ENCODE data around the gene RHOG.

The RHOG gene

GRCh38 chr11:3840870-3841425 is at the start of gene RHOG:
Gene RHOG, minus strand, starts transcription at chr11:3840959. Its CDS starts 12,821 bp downstream, at chr11:3828138.
- Mint-ChIP-seq H3K4me1 (peaks cover 30% of the 10 kb centered on the region), H3K36me3 (ENCODE audit: insufficient read depth) (peaks cover 25% of the 10 kb centered on the region), H3K27ac (ENCODE audit: low read depth) (peak within 1 kb of the TSS; percentile 89), H3K4me3 (peak within 1 kb of the TSS; percentile 88), H3K9me3 (no peaks in the 10 kb centered on the region), H3K27me3 (no peaks in the 10 kb centered on the region)
- ATAC-seq (replicated peaks; ENCODE audit: extremely low read depth, poor library complexity, severe bottlenecking) = peak; percentile 19
- no peak for DNase-seq (ENCODE audit: low spot score in 2 of 2)

DNA sequence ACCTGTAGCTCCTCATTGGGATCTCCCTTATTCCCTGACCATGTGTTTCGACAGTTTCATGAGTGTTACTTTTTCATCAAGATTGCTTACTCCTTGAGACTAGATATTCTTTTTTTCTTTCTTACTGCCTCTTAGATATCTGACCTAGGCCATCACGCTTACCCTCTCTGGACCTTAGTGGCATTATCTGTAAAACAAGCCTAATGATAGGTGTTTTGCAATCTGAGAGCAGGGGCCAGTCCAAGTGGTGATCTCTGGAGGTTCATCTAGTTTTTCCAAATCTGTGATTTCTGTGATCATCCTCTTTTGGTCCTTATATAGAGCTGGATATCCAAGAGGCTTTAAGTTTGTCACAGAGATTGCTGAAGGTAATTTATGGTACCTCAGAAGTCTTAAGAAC is 49.3 kb upstream of the RHOG start:
- Mint-ChIP-seq H3K36me3 (ENCODE audit: insufficient read depth) (peaks cover 2% of the 10 kb centered on the region), H3K27me3 (no peaks in the 10 kb centered on the region), H3K27ac (ENCODE audit: low read depth) (peak overlapping the region; percentile 36), H3K4me3 (no peak overlapping the region), H3K9me3 (no peaks in the 10 kb centered on the region), H3K4me1 (peaks cover 61% of the 10 kb centered on the region)
- ATAC-seq (replicated peaks; ENCODE audit: extremely low read depth, poor library complexity, severe bottlenecking) (no peak), DNase-seq (ENCODE audit: low spot score in 2 of 2) (no peak)

DNA sequence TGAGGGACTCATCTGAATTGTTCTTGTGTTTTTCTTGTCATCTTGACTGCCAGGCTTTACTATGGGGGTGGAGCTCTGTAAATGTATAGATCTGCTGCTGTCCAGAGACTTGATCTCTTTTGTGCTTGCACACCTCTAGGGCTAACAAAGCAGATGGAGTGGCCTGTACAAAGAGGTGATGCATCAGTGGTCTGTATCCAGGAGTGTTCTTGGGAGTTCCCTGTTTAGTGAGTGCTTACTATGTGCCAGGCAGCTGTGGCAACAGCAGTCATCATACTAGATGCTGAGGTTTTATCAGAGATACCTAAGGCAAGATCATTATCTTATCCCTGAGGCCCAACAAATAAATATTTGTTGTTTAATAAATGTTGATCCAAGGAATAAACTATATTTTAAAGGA is 48.1 kb upstream of the RHOG start:
- DNase-seq (ENCODE audit: low spot score in 2 of 2) = no peak
- Mint-ChIP-seq H3K27me3 (no peaks in the 10 kb centered on the region), H3K27ac (ENCODE audit: low read depth) (no peak overlapping the region), H3K4me1 (peaks cover 64% of the 10 kb centered on the region), H3K9me3 (no peaks in the 10 kb centered on the region), H3K36me3 (ENCODE audit: insufficient read depth) (peaks cover 2% of the 10 kb centered on the region), H3K4me3 (no peak overlapping the region)
- no peak for ATAC-seq (replicated peaks; ENCODE audit: extremely low read depth, poor library complexity, severe bottlenecking)

- DNase-seq (ENCODE audit: low spot score in 2 of 2) (no peak), ATAC-seq (replicated peaks; ENCODE audit: extremely low read depth, poor library complexity, severe bottlenecking) (no peak)
- Mint-ChIP-seq H3K36me3 (ENCODE audit: insufficient read depth) (peaks cover 2% of the 10 kb centered on the region), H3K9me3 (no peaks in the 10 kb centered on the region), H3K4me3 (no peak overlapping the region), H3K27ac (ENCODE audit: low read depth) (peak overlapping the region; percentile 59), H3K4me1 (peaks cover 57% of the 10 kb centered on the region), H3K27me3 (no peaks in the 10 kb centered on the region)
Observed at GRCh38 chr11:3886985-3887384, 46.2 kb upstream of the RHOG start.

DNA sequence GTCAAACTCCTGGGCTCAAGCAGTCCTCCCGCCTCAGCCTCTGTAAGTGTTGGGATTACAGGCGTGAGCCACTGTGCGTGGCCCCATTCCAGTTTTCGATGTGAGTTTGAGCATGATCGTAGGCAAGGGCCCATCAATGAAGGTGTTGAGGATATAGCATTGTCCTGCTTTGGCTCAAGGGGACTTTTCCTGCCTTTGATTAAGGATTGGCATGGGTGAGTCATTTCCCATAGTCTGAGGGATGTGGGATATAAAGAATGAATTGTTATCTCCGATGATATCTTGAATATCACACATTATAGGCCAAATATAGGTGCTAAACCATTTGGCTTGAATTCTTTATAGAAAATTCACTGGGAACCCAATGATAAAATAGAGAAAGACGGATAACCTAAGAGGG is 45.1 kb upstream of the RHOG start:
- H3K4me1 Mint-ChIP-seq = peaks cover 60% of the 10 kb centered on the region
- no peaks in the 10 kb centered on the region for H3K9me3 Mint-ChIP-seq
- H3K4me3 Mint-ChIP-seq = no peak overlapping the region
- ATAC-seq (replicated peaks; ENCODE audit: extremely low read depth, poor library complexity, severe bottlenecking) (no peak), DNase-seq (ENCODE audit: low spot score in 2 of 2) (no peak)
- no peaks in the 10 kb centered on the region for H3K27me3 Mint-ChIP-seq
- no peaks in the 10 kb centered on the region for H3K36me3 Mint-ChIP-seq (ENCODE audit: insufficient read depth)
- peak overlapping the region; percentile 59 for H3K27ac Mint-ChIP-seq (ENCODE audit: low read depth)

- Mint-ChIP-seq H3K4me1 (peaks cover 62% of the 10 kb centered on the region), H3K27ac (ENCODE audit: low read depth) (no peak overlapping the region)
- no peak for ATAC-seq (replicated peaks; ENCODE audit: extremely low read depth, poor library complexity, severe bottlenecking)
Observed at GRCh38 chr11:3882655-3883054, 41.9 kb upstream of the RHOG start.

DNA sequence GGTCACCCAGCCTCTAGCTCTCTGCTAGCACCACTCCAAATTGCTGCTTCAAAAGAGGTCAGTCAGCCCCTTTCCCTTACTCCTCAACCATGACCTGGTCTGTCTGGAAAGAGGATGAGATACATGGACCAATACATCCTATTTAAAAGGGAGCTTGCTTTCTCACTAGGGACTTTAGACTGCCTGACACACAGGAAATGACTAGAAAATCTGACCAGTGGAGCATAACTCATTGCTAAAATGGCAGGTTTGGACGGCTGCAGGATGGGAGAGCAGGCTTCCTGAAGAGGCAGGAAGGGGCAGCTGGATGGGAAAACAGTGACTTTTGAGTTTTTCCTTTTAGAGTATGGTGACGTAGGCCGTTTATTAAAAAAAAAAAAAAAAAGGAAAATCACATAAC is 40.0 kb upstream of the RHOG start:
- Mint-ChIP-seq H3K27me3 (no peaks in the 10 kb centered on the region), H3K4me1 (peaks cover 73% of the 10 kb centered on the region), H3K36me3 (ENCODE audit: insufficient read depth) (no peaks in the 10 kb centered on the region), H3K4me3 (peak overlapping the region; percentile 23), H3K9me3 (no peaks in the 10 kb centered on the region), H3K27ac (ENCODE audit: low read depth) (peak overlapping the region; percentile 88)
- DNase-seq (ENCODE audit: low spot score in 2 of 2) (no peak), ATAC-seq (replicated peaks; ENCODE audit: extremely low read depth, poor library complexity, severe bottlenecking) (no peak)

More at GRCh38 chr11:3882655-3883054, 41.9 kb upstream of the RHOG start:
- no peak for DNase-seq (ENCODE audit: low spot score in 2 of 2)
- Mint-ChIP-seq H3K9me3 (no peaks in the 10 kb centered on the region), H3K4me3 (no peak overlapping the region), H3K27me3 (no peaks in the 10 kb centered on the region), H3K36me3 (ENCODE audit: insufficient read depth) (no peaks in the 10 kb centered on the region)

- ATAC-seq (replicated peaks; ENCODE audit: extremely low read depth, poor library complexity, severe bottlenecking) (no peak), DNase-seq (ENCODE audit: low spot score in 2 of 2) (no peak)
- Mint-ChIP-seq H3K27ac (ENCODE audit: low read depth) (peak overlapping the region; percentile 93), H3K4me3 (peak overlapping the region; percentile 43), H3K4me1 (peaks cover 77% of the 10 kb centered on the region), H3K36me3 (ENCODE audit: insufficient read depth) (no peaks in the 10 kb centered on the region), H3K27me3 (no peaks in the 10 kb centered on the region), H3K9me3 (no peaks in the 10 kb centered on the region)
Observed at GRCh38 chr11:3879967-3880542, 39.3 kb upstream of the RHOG start.

DNA sequence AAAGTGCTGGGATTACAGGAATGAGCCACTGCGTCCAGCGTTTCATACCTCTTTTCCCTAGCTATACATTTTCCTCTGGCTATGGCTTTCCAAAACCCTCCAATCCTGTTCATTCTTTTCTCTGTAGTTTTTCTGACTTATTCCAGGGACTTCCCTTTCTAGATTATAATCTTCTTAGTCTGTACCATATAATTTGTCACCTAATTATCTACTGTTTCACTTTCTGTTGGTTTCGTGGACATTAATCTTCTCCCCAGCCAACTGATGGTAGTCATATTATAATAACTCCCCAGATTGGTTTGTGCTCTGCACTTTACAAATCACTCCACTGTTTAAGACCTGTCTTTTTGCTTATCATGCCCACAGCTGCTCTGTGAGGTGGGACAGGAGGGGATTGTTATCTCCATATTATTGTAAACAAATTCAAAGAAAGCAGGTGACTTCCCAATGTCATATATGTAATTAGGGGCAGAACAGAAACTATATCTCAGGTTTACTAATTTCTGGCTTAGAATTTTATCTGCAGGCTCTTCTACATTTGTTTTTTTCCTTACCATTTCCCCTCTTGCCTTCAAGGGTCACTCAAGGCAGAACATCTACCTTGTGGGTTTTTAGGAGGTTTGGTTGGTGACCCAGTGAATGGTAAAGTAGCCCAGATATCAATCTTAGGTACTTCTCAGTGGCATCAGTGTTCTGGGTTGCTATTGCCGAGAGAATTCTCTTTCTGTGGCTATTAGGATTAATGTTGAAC is 38.6 kb upstream of the RHOG start:
- H3K4me3 Mint-ChIP-seq = peak overlapping the region; percentile 43
- H3K27ac Mint-ChIP-seq (ENCODE audit: low read depth) = peak overlapping the region; percentile 93
- peaks cover 79% of the 10 kb centered on the region for H3K4me1 Mint-ChIP-seq
- DNase-seq (ENCODE audit: low spot score in 2 of 2) (no peak), ATAC-seq (replicated peaks; ENCODE audit: extremely low read depth, poor library complexity, severe bottlenecking) (peak; percentile 69)
- no peaks in the 10 kb centered on the region for H3K9me3 Mint-ChIP-seq
- H3K36me3 Mint-ChIP-seq (ENCODE audit: insufficient read depth) = no peaks in the 10 kb centered on the region
- no peaks in the 10 kb centered on the region for H3K27me3 Mint-ChIP-seq

- Mint-ChIP-seq H3K4me1 (peaks cover 76% of the 10 kb centered on the region), H3K36me3 (ENCODE audit: insufficient read depth) (no peaks in the 10 kb centered on the region), H3K4me3 (no peak overlapping the region), H3K27me3 (no peaks in the 10 kb centered on the region), H3K9me3 (no peaks in the 10 kb centered on the region), H3K27ac (ENCODE audit: low read depth) (peak overlapping the region; percentile 93)
- DNase-seq (ENCODE audit: low spot score in 2 of 2) = no peak
- ATAC-seq (replicated peaks; ENCODE audit: extremely low read depth, poor library complexity, severe bottlenecking) = no peak
Observed at GRCh38 chr11:3878258-3878584, 37.5 kb upstream of the RHOG start.

- DNase-seq (ENCODE audit: low spot score in 2 of 2) (no peak), ATAC-seq (replicated peaks; ENCODE audit: extremely low read depth, poor library complexity, severe bottlenecking) (no peak)
- peaks cover 2% of the 10 kb centered on the region for H3K36me3 Mint-ChIP-seq (ENCODE audit: insufficient read depth)
- peak overlapping the region; percentile 3 for H3K27ac Mint-ChIP-seq (ENCODE audit: low read depth)
- no peaks in the 10 kb centered on the region for H3K9me3 Mint-ChIP-seq
- no peaks in the 10 kb centered on the region for H3K27me3 Mint-ChIP-seq
- peaks cover 74% of the 10 kb centered on the region for H3K4me1 Mint-ChIP-seq
- H3K4me3 Mint-ChIP-seq = no peak overlapping the region
Observed at GRCh38 chr11:3877364-3878257, 36.9 kb upstream of the RHOG start.

- Mint-ChIP-seq H3K27ac (ENCODE audit: low read depth) (peak overlapping the region; percentile 68), H3K9me3 (no peaks in the 10 kb centered on the region), H3K4me3 (no peak overlapping the region), H3K27me3 (no peaks in the 10 kb centered on the region), H3K4me1 (peaks cover 76% of the 10 kb centered on the region), H3K36me3 (ENCODE audit: insufficient read depth) (peaks cover 2% of the 10 kb centered on the region)
- DNase-seq (ENCODE audit: low spot score in 2 of 2) = no peak
- no peak for ATAC-seq (replicated peaks; ENCODE audit: extremely low read depth, poor library complexity, severe bottlenecking)
Observed at GRCh38 chr11:3876613-3877012, 35.9 kb upstream of the RHOG start.

Data from central memory CD8-positive, alpha-beta T cell (primary cell).